Tibial nerve (tissue), 4 donors: ENCODE results near the gene GPC4. TPM values are rescaled to one million over a fixed set of nuclear protein-coding genes. Genes with fewer than 3 reads are reported as not detected.

ENCODE experiments used
- DNase-seq, 2 donors: peaks; one replicate each; pipeline ENCODE4 v3.0.0-alpha.2; 2019; ENCODE audit warnings: low spot score in 2 of 2
- H3K27ac ChIP-seq, 4 donors: fragments of 200-600 bp; sonication (generic) in 3 of 4; one replicate each; pipeline ENCODE4 v1.5.1; 2017 to 2019; ENCODE audit warnings: mild to moderate bottlenecking in 1 of 4
- H3K27me3 ChIP-seq, 2 donors: fragments of 200-600 bp; sonication (generic) in 1 of 2; one replicate each; pipeline versions ENCODE4 v1.5.1 to v1.6.0; 2017 to 2019
- H3K36me3 ChIP-seq, 3 donors: fragments of 200-600 bp; sonication (generic); one replicate each; pipeline ENCODE4 v1.5.1; 2018 to 2019
- H3K4me1 ChIP-seq, 4 donors: fragments of 200-600 bp; sonication (generic) in 3 of 4; one replicate each; pipeline ENCODE4 v1.5.1; 2017 to 2019
- H3K4me3 ChIP-seq, 4 donors: fragments of 200-600 bp; sonication (generic) in 3 of 4; one replicate each; pipeline ENCODE4 v1.5.1; 2017 to 2019; ENCODE audit warnings: mild to moderate bottlenecking in 1 of 4, moderate library complexity in 1 of 4
- H3K9me3 ChIP-seq, 4 donors: fragments of 200-600 bp; sonication (generic) in 3 of 4; one replicate each; pipeline ENCODE4 v1.5.1; 2017 to 2019
- EP300 ChIP-seq, 2 donors: sonication (generic); formaldehyde crosslinking; IDR thresholded peaks; one replicate each; pipeline ENCODE4 v1.6.1; 2017; ENCODE audit warnings: antibody characterized with exemption in 2 of 2, mild to moderate bottlenecking in 1 of 2
- POLR2A ChIP-seq, 2 donors: fragments of 450-650 bp; IDR thresholded peaks; one replicate each; pipeline ENCODE4 v1.6.1; 2017; ENCODE audit warnings: antibody characterized with exemption in 2 of 2, mild to moderate bottlenecking in 2 of 2, moderate library complexity in 2 of 2
- WGBS, 2 donors: methylation state at CpG; one replicate each; pipeline ENCODE4 v1.1.5; 2018; 5-methylcytosine and 5-hydroxymethylcytosine counted together
- total RNA-seq, 4 donors: library from RNA; depleted of rRNA; stranded (reverse); fragments of >200 nt; gene quantifications; one replicate each; pipeline ENCODE4 v1.1.0, GENCODE V29; 2016
- TF ChIP-seq, protein P1 (sequence below), 5 experiments: fragments of 200-600 bp in 3 of 5; fragments of 450-650 bp in 2 of 5; sonication (generic) in 3 of 5; IDR thresholded peaks; one replicate each; pipeline ENCODE4 v1.5.1; 2016 to 2019; ENCODE audit warnings: antibody characterized with exemption in 5 of 5, mild to moderate bottlenecking in 3 of 5, moderate library complexity in 2 of 5

Gene GPC4
- 10 to 100 TPM; 13.2 to 29.1 (median 25.5) TPM for total RNA-seq

DNA sequence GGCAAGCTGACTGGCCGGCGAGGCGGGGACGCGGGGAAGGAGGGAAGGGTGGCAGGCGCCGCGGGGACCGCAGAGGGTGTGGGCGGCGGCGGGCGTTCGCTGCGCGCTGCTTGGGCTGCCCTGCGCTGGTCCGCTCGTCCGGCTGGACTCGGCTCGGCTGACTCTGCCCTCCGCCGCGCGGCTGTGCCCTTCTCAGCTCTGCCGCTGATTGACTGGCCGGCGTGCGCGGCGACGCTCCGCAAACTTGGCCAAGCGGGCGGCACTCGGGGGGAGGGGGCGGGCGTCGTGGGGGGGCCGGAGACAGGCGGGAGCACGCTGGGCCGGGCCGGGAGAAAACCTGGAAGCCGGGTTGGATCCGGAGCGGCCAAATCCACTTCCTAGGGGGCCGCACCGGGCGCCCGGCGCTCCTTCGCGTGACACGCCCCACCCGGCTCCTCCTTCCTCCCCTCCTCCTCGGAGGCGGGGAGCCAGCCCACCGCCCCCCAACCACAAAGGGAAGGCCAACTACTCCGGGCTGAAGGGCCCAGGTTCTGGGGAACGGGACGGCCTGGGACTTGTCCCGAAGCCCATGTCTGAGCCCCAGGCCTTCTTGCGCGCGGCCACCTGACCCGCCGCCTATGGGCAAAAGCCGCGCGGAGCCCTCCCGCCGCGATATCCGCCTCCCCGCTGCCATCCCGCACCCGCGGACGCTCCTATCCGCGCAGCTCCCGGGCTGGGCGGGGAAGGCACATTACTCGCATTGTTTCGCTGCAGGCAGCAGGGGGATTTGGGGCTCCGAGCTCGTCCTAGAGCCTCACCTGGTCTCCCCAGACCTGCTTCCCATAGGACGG, at the start of gene GPC4:
TSS of gene GPC4 (minus strand) at position 214 of the 830 bp plus-strand sequence. CDS start 524 bp downstream, outside the sequence.
- TF ChIP-seq POLR2A (IDR thresholded peaks at IDR 0.05) (peak in 1 of 2 donors; percentile 41), EP300 (IDR thresholded peaks at IDR 0.05) (peak in 1 of 2 donors; percentile 56)
- TF ChIP-seq, protein P1, sequence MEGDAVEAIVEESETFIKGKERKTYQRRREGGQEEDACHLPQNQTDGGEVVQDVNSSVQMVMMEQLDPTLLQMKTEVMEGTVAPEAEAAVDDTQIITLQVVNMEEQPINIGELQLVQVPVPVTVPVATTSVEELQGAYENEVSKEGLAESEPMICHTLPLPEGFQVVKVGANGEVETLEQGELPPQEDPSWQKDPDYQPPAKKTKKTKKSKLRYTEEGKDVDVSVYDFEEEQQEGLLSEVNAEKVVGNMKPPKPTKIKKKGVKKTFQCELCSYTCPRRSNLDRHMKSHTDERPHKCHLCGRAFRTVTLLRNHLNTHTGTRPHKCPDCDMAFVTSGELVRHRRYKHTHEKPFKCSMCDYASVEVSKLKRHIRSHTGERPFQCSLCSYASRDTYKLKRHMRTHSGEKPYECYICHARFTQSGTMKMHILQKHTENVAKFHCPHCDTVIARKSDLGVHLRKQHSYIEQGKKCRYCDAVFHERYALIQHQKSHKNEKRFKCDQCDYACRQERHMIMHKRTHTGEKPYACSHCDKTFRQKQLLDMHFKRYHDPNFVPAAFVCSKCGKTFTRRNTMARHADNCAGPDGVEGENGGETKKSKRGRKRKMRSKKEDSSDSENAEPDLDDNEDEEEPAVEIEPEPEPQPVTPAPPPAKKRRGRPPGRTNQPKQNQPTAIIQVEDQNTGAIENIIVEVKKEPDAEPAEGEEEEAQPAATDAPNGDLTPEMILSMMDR (IDR thresholded peaks at IDR 0.05): no peak
- Histone ChIP-seq H3K4me1 (peaks cover 0 to 15% (median 0%) of the 10 kb centered on the region in 4 donors), H3K9me3 (no peaks in the 10 kb centered on the region), H3K27me3 (peaks cover 0 to 58% of the 10 kb centered on the region in 2 donors), H3K27ac (peak within 1 kb of the TSS in 3 of 4 donors; percentile 36 to 78 (median 67)), H3K36me3 (no peaks in the 10 kb centered on the region), H3K4me3 (peak within 1 kb of the TSS; percentile 45 to 76 (median 54))
- DNase-seq: peak; percentile 10 to 22
- 0 to 37% methylated on average over 17 to 81 of the region's 90 CpGs for WGBS, 2 donors

GRCh38 chrX:133461231-133461630, 45.9 kb upstream of the GPC4 start:
- 63% methylated on average over 2 of the region's 2 CpGs for WGBS, 2 donors
- H3K27ac ChIP-seq: no peak overlapping the region
- TF ChIP-seq, protein P1 (IDR thresholded peaks at IDR 0.05): no peak
- TF ChIP-seq EP300 (IDR thresholded peaks at IDR 0.05) (no peak), POLR2A (IDR thresholded peaks at IDR 0.05) (no peak)
- no peaks in the 10 kb centered on the region for H3K4me1 ChIP-seq
- no peak for DNase-seq
- no peaks in the 10 kb centered on the region for H3K36me3 ChIP-seq
- peaks cover 0 to 4% of the 10 kb centered on the region in 2 donors for H3K27me3 ChIP-seq
- H3K4me3 ChIP-seq: no peak overlapping the region
- H3K9me3 ChIP-seq: no peaks in the 10 kb centered on the region

- TF ChIP-seq, protein P1 (IDR thresholded peaks at IDR 0.05): no peak
- TF ChIP-seq EP300 (IDR thresholded peaks at IDR 0.05) (no peak), POLR2A (IDR thresholded peaks at IDR 0.05) (no peak)
- H3K27me3 ChIP-seq: peaks cover 0 to 4% of the 10 kb centered on the region in 2 donors
- H3K4me1 ChIP-seq: no peaks in the 10 kb centered on the region
- H3K36me3 ChIP-seq: no peaks in the 10 kb centered on the region
- 58 to 93% methylated on average over 2 to 4 of the region's 5 CpGs for WGBS, 2 donors
- DNase-seq: no peak
- H3K27ac ChIP-seq: no peak overlapping the region
- no peaks in the 10 kb centered on the region for H3K9me3 ChIP-seq
- no peak overlapping the region for H3K4me3 ChIP-seq
Observed at GRCh38 chrX:133454924-133455323, 39.6 kb upstream of the GPC4 start.

DNA sequence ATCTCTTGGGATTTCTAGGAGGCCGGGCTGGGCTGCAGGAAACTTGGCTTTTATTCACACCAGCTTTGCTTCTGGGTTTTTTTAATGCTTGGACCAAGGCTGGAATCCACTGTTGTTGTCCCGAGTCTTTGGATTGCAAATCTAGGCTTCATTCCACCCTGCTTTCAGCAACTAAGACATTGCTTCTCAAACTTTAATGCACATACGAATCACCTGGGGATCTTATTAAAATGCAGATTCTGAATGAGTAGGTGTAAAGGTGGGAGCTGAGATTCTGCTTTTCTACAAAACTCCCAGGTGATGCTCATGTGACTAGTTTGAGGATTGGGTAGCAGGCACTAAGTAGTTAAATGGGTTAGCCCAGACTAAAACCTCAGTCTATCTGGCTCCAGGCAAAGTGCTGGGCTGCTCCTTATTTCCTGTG, 39.2 kb upstream of the GPC4 start:
- Histone ChIP-seq H3K36me3 (no peaks in the 10 kb centered on the region), H3K4me1 (no peaks in the 10 kb centered on the region), H3K27ac (no peak overlapping the region), H3K9me3 (no peaks in the 10 kb centered on the region), H3K4me3 (no peak overlapping the region), H3K27me3 (peaks cover 0 to 4% of the 10 kb centered on the region in 2 donors)
- 62 to 64% methylated on average over 3 of the region's 3 CpGs for WGBS, 2 donors
- no peak for DNase-seq
- TF ChIP-seq, protein P1 (IDR thresholded peaks at IDR 0.05): no peak
- TF ChIP-seq EP300 (IDR thresholded peaks at IDR 0.05) (no peak), POLR2A (IDR thresholded peaks at IDR 0.05) (no peak)

GRCh38 chrX:133448512-133449076, 33.3 kb upstream of the GPC4 start:
- Histone ChIP-seq H3K4me1 (no peaks in the 10 kb centered on the region), H3K9me3 (no peaks in the 10 kb centered on the region), H3K27ac (no peak overlapping the region), H3K27me3 (peaks cover 0 to 5% of the 10 kb centered on the region in 2 donors), H3K36me3 (no peaks in the 10 kb centered on the region), H3K4me3 (no peak overlapping the region)
- DNase-seq: no peak
- TF ChIP-seq, protein P1 (IDR thresholded peaks at IDR 0.05): no peak
- TF ChIP-seq EP300 (IDR thresholded peaks at IDR 0.05) (no peak), POLR2A (IDR thresholded peaks at IDR 0.05) (no peak)
- WGBS, 2 donors: 46 to 57% methylated on average over 4 of the region's 4 CpGs
